Adrenal gland (tissue), 5 donors: Measurements from ENCODE around the gene GPS2.

ENCODE experiments used
- POLR2A ChIP-seq, 2 donors: fragments of 450-650 bp; IDR thresholded peaks; one replicate each; pipeline ENCODE4 v1.6.1; 2017; ENCODE audit warnings: antibody characterized with exemption in 2 of 2, mild to moderate bottlenecking in 2 of 2, moderate library complexity in 1 of 2
- TF ChIP-seq, protein P1 (sequence below), 6 experiments: fragments of 450-650 bp in 4 of 6; fragments of 200-600 bp in 2 of 6; sonication (generic) in 1 of 6; IDR thresholded peaks; 1 replicate in 5 of 6; 2 replicates in 1 of 6; pipeline versions ENCODE4 v1.5.1 to v1.8.0; 2016 to 2021; ENCODE audit warnings: antibody characterized with exemption in 6 of 6, mild to moderate bottlenecking in 2 of 6, moderate library complexity in 1 of 6
- donor health status: DM: no; HTN: no; CAD: no.

- TF ChIP-seq, protein P1, sequence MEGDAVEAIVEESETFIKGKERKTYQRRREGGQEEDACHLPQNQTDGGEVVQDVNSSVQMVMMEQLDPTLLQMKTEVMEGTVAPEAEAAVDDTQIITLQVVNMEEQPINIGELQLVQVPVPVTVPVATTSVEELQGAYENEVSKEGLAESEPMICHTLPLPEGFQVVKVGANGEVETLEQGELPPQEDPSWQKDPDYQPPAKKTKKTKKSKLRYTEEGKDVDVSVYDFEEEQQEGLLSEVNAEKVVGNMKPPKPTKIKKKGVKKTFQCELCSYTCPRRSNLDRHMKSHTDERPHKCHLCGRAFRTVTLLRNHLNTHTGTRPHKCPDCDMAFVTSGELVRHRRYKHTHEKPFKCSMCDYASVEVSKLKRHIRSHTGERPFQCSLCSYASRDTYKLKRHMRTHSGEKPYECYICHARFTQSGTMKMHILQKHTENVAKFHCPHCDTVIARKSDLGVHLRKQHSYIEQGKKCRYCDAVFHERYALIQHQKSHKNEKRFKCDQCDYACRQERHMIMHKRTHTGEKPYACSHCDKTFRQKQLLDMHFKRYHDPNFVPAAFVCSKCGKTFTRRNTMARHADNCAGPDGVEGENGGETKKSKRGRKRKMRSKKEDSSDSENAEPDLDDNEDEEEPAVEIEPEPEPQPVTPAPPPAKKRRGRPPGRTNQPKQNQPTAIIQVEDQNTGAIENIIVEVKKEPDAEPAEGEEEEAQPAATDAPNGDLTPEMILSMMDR (IDR thresholded peaks at IDR 0.05), result no peak
- TF ChIP-seq POLR2A (IDR thresholded peaks at IDR 0.05), result no peak
Measured at GRCh38 chr17:7334938-7335538, 19.9 kb upstream of the GPS2 start.
